Kidney (tissue), 2 donors: ENCODE data around the gene ZDHHC12. TPM values are rescaled to one million over a fixed set of nuclear protein-coding genes. Genes with fewer than 3 reads are reported as not detected.

ENCODE experiments used
- polyA plus RNA-seq: library from polyadenylated mRNA; stranded (reverse); fragments of 350-450 nt; fragmentation: Illumina TruSeq; extraction: RNeasy Lipid Tissue Mini Kit (QIAGEN cat#74804); gene quantifications from one replicate; pipeline ENCODE4 v1.2.3, GENCODE V29; 2014; ENCODE audit warnings: low read depth, low replicate concordance; ENCODE audit not compliant: insufficient read depth
- total RNA-seq: library from RNA; stranded (reverse); fragmentation: NEBNext Ultra II Directional; extraction: Animal tissue kit (Norgen Biotek cat#: 25700); gene quantifications from one replicate; pipeline ENCODE4 v1.2.1, GENCODE V29; 2021
- donor health status: DM: yes; HTN: yes; CAD: no.

ZDHHC12 gene
- total and polyA plus RNA-seq, 2 donors from 2014 or later = 39.9 to 54.7 TPM

Other genes with a start within 250 kb of the ZDHHC12 start
- gene GLE1, start 219.4 kb downstream of the ZDHHC12 start, total RNA-seq = 22.8 TPM
- gene GLE1, start 219.4 kb downstream of the ZDHHC12 start, polyA plus RNA-seq = 15.6 TPM
- 354 TPM for gene SPTAN1, start 171.5 kb downstream of the ZDHHC12 start, total RNA-seq
- gene SPTAN1, start 171.5 kb downstream of the ZDHHC12 start, polyA plus RNA-seq = 210 TPM
- 76.6 TPM for gene DYNC2I2, start 67.3 kb downstream of the ZDHHC12 start, total RNA-seq
- gene DYNC2I2, start 67.3 kb downstream of the ZDHHC12 start, polyA plus RNA-seq = 98.6 TPM
- gene SET, start 34.9 kb downstream of the ZDHHC12 start, total RNA-seq = 247 TPM
- gene SET, start 34.9 kb downstream of the ZDHHC12 start, polyA plus RNA-seq = 127 TPM
- 14.7 TPM for gene PKN3, start 21.6 kb downstream of the ZDHHC12 start, total RNA-seq
- 3.9 TPM for gene PKN3, start 21.6 kb downstream of the ZDHHC12 start, polyA plus RNA-seq
- 43.2 TPM for gene ZER1, start 47.8 kb upstream of the ZDHHC12 start, total RNA-seq
- 31.1 TPM for gene ZER1, start 47.8 kb upstream of the ZDHHC12 start, polyA plus RNA-seq
- 29.0 TPM for gene TBC1D13, start 63.1 kb upstream of the ZDHHC12 start, total RNA-seq
- gene TBC1D13, start 63.1 kb upstream of the ZDHHC12 start, polyA plus RNA-seq = 38.5 TPM
- 20.6 TPM for gene ENDOG, start 94.4 kb upstream of the ZDHHC12 start, total RNA-seq
- gene ENDOG, start 94.4 kb upstream of the ZDHHC12 start, polyA plus RNA-seq = 59.9 TPM
- 42.0 TPM for gene SPOUT1, start 105.7 kb upstream of the ZDHHC12 start, total RNA-seq
- 56.8 TPM for gene SPOUT1, start 105.7 kb upstream of the ZDHHC12 start, polyA plus RNA-seq
- gene KYAT1, start 157.8 kb upstream of the ZDHHC12 start, total RNA-seq = 5.1 TPM
- 17.0 TPM for gene KYAT1, start 157.8 kb upstream of the ZDHHC12 start, polyA plus RNA-seq
- gene LRRC8A, start 158.0 kb upstream of the ZDHHC12 start, total RNA-seq = 37.4 TPM
- gene LRRC8A, start 158.0 kb upstream of the ZDHHC12 start, polyA plus RNA-seq = 18.5 TPM
- 59.0 TPM for gene PHYHD1, start 196.9 kb upstream of the ZDHHC12 start, total RNA-seq
- 122 TPM for gene PHYHD1, start 196.9 kb upstream of the ZDHHC12 start, polyA plus RNA-seq
- gene DOLK, start 223.5 kb upstream of the ZDHHC12 start, total RNA-seq = 13.9 TPM
- gene DOLK, start 223.5 kb upstream of the ZDHHC12 start, polyA plus RNA-seq = 17.0 TPM
- 27.9 TPM for gene NUP188, start 223.6 kb upstream of the ZDHHC12 start, total RNA-seq
- 6.4 TPM for gene NUP188, start 223.6 kb upstream of the ZDHHC12 start, polyA plus RNA-seq